NCI-H2171 (cell line): ENCODE measurements around the gene TIMP1.

ENCODE experiments used
- DNase-seq: peaks from one replicate; lab custom pipeline; 2025; lab: John Stamatoyannopoulos, UW

Gene TIMP1

GRCh38 chrX:47634871-47635575, 52.8 kb downstream of the TIMP1 start:
- no peak for DNase-seq
